H1 (cell line): ENCODE measurements around the gene SLC25A40. TPM values are rescaled to one million over a fixed set of nuclear protein-coding genes. Genes with fewer than 3 reads are reported as not detected.

Experiments
- CTCF ChIA-PET: fragments of 300-600 bp; sonication (Branson Sonifier 250); formaldehyde crosslinking; loops from one replicate; lab custom pipeline; 2021; ENCODE audit not compliant: partially characterized antibody; lab: Charles Lee
- POLR2A ChIA-PET: fragments of 300-600 bp; sonication (Branson Sonifier 250); formaldehyde crosslinking; loops from one replicate; lab custom pipeline; 2021; ENCODE audit warnings: inconsistent platforms; ENCODE audit not compliant: partially characterized antibody; lab: Charles Lee
- DNase-seq, 2 experiments: peaks; one replicate each; pipeline versions ENCODE4 v3.0.0 to v3.0.0-alpha.2; 2010 to 2022; ENCODE audit warnings: low spot score in 2 of 2, low read depth in 1 of 2, mixed read lengths in 1 of 2
- FAIRE-seq: peaks from 2 replicates; lab custom pipeline; 2011; peaks lifted over from hg19 to GRCh38; lab: Jason Lieb, UNC
- H2AFZ ChIP-seq: 2 replicates; pipeline ENCODE4 v1.8.1; 2012; ENCODE audit warnings: low read length, inconsistent platforms
- H2AK5ac ChIP-seq: 2 replicates; pipeline ENCODE4 v1.6.1; 2013; ENCODE audit warnings: low read depth, low read length
- H2BK120ac ChIP-seq: replicated peaks from 2 replicates; pipeline ENCODE3; 2013; ENCODE audit warnings: low read depth, low read length, inconsistent platforms
- H2BK12ac ChIP-seq: 2 replicates; pipeline ENCODE4 v1.6.1; 2013; ENCODE audit warnings: low read depth, low read length
- H2BK15ac ChIP-seq: 2 replicates; pipeline ENCODE4 v1.6.1; 2013; ENCODE audit warnings: low read length
- H2BK20ac ChIP-seq: 2 replicates; pipeline ENCODE4 v1.6.1; 2013; ENCODE audit warnings: low read length
- H2BK5ac ChIP-seq: 2 replicates; pipeline ENCODE4 v1.6.1; 2013; ENCODE audit warnings: low read depth, low read length
- H3K14ac ChIP-seq: 2 replicates; pipeline ENCODE4 v1.6.1; 2013; ENCODE audit warnings: inconsistent platforms; ENCODE audit not compliant: insufficient read length
- H3K18ac ChIP-seq: 2 replicates; pipeline ENCODE4 v1.6.1; 2013; ENCODE audit warnings: low read length; ENCODE audit errors: extremely low read depth
- H3K23ac ChIP-seq: 2 replicates; pipeline ENCODE4 v1.6.1; 2013; ENCODE audit warnings: inconsistent platforms; ENCODE audit not compliant: insufficient read length
- H3K23me2 ChIP-seq: 2 replicates; pipeline ENCODE4 v1.6.1; 2013; ENCODE audit warnings: low read depth, low read length
- H3K27ac ChIP-seq: 2 replicates; pipeline ENCODE4 v1.6.1; 2011; ENCODE audit warnings: low read depth, low read length, inconsistent platforms
- H3K27me3 ChIP-seq, 4 experiments: replicated peaks in 1 of 4; 1 replicate in 1 of 4; 2 replicates in 3 of 4; pipeline versions ENCODE4 v1.6.1 to v1.8.1; 2011 to 2013; ENCODE audit warnings: low read length in 3 of 4, mild to moderate bottlenecking in 3 of 4, inconsistent platforms in 2 of 4, mixed read lengths in 2 of 4, moderate library complexity in 1 of 4; ENCODE audit not compliant: control insufficient read depth in 3 of 4, insufficient read depth in 3 of 4; ENCODE audit errors: extremely low read depth in 1 of 4
- H3K36me3 ChIP-seq, 4 experiments: 2 replicates each; pipeline versions ENCODE4 v1.6.1 to v1.8.1; 2011 to 2013; ENCODE audit warnings: mild to moderate bottlenecking in 4 of 4, low read length in 3 of 4, moderate library complexity in 2 of 4, control low read depth in 1 of 4, inconsistent platforms in 1 of 4; ENCODE audit not compliant: insufficient read depth in 4 of 4, control insufficient read depth in 2 of 4
- H3K4ac ChIP-seq: replicated peaks from 2 replicates; pipeline ENCODE3; 2013; ENCODE audit warnings: low read length, low read depth, mixed read lengths, inconsistent platforms; ENCODE audit not compliant: insufficient read length
- H3K4me1 ChIP-seq, 4 experiments: replicated peaks in 1 of 4; 1 replicate in 1 of 4; 2 replicates in 3 of 4; pipeline versions ENCODE4 v1.6.1 to v1.8.1; 2011 to 2013; ENCODE audit warnings: low read length in 3 of 4, inconsistent platforms in 2 of 4, mixed read lengths in 1 of 4; ENCODE audit not compliant: insufficient read depth in 4 of 4, control insufficient read depth in 3 of 4
- H3K4me2 ChIP-seq, 2 experiments: 2 replicates each; pipeline versions ENCODE4 v1.6.1 to v1.8.1; 2011 to 2013; ENCODE audit warnings: low read depth in 2 of 2, low read length in 2 of 2, control low read depth in 1 of 2, inconsistent platforms in 1 of 2, mild to moderate bottlenecking in 1 of 2; ENCODE audit not compliant: insufficient read depth in 1 of 2
- H3K4me3 ChIP-seq, 4 experiments: fragments of 200-600, 300-600 bp in 1 of 4; sonication (generic), shearing (Covaris generic), sonication (Bioruptor Twin) in 1 of 4; 2 replicates each; pipeline versions ENCODE4 v1.5.1 to v1.8.1; 2011 to 2016; ENCODE audit warnings: low read length in 4 of 4, low read depth in 3 of 4, control low read depth in 2 of 4, inconsistent platforms in 2 of 4, mild to moderate bottlenecking in 2 of 4, mixed read lengths in 1 of 4, moderate library complexity in 1 of 4; ENCODE audit not compliant: insufficient read depth in 2 of 4; ENCODE audit errors: extremely low read depth in 1 of 4
- H3K56ac ChIP-seq: replicated peaks from 2 replicates; pipeline ENCODE3; 2013; ENCODE audit warnings: low read depth, mild to moderate bottlenecking, mixed read lengths, low read length, inconsistent platforms; ENCODE audit not compliant: insufficient read length
- H3K79me1 ChIP-seq: 2 replicates; pipeline ENCODE4 v1.6.1; 2013; ENCODE audit warnings: low read depth, low read length, control low read depth
- H3K79me2 ChIP-seq, 2 experiments: 2 replicates each; pipeline versions ENCODE4 v1.6.1 to v1.8.1; 2012 to 2013; ENCODE audit warnings: low read length in 2 of 2, mild to moderate bottlenecking in 2 of 2, inconsistent platforms in 1 of 2; ENCODE audit not compliant: insufficient read depth in 2 of 2, control insufficient read depth in 1 of 2
- H3K9ac ChIP-seq, 4 experiments: replicated peaks in 1 of 4; 1 replicate in 1 of 4; 2 replicates in 3 of 4; pipeline versions ENCODE4 v1.6.1 to v1.8.1; 2011 to 2013; ENCODE audit warnings: low read depth in 3 of 4, low read length in 3 of 4, control low read depth in 2 of 4, mild to moderate bottlenecking in 2 of 4, moderate library complexity in 2 of 4, inconsistent platforms in 1 of 4; ENCODE audit errors: extremely low read depth in 1 of 4
- H3K9me3 ChIP-seq, 2 experiments: 2 replicates each; pipeline versions ENCODE4 v1.6.1 to v1.8.1; 2012 to 2013; ENCODE audit warnings: mild to moderate bottlenecking in 2 of 2, moderate library complexity in 2 of 2, control low read depth in 1 of 2, inconsistent platforms in 1 of 2, low read depth in 1 of 2, low read length in 1 of 2, mixed read lengths in 1 of 2; ENCODE audit not compliant: insufficient read depth in 2 of 2
- H4K20me1 ChIP-seq, 2 experiments: replicated peaks in 1 of 2; 2 replicates each; pipeline versions ENCODE3 to v1.8.1; 2011 to 2013; ENCODE audit warnings: inconsistent platforms in 2 of 2, low read length in 2 of 2, mild to moderate bottlenecking in 1 of 2; ENCODE audit not compliant: insufficient read depth in 2 of 2, control insufficient read depth in 1 of 2
- H4K5ac ChIP-seq: 2 replicates; pipeline ENCODE4 v1.6.1; 2013; ENCODE audit warnings: low read length, low read depth, mixed read lengths, inconsistent platforms; ENCODE audit not compliant: insufficient read length
- H4K8ac ChIP-seq: 2 replicates; pipeline ENCODE4 v1.8.0; 2013; ENCODE audit warnings: mild to moderate bottlenecking, moderate library complexity, low read length, inconsistent platforms; ENCODE audit not compliant: insufficient read depth; ENCODE audit errors: extremely low read depth
- H4K91ac ChIP-seq: replicated peaks from 2 replicates; pipeline ENCODE3; 2013; ENCODE audit warnings: low read length, mixed read lengths, inconsistent platforms; ENCODE audit not compliant: insufficient read length
- KDM4A ChIP-seq: IDR thresholded peaks from one replicate; pipeline ENCODE4 v1.7.1; 2012; ENCODE audit warnings: low read depth, mild to moderate bottlenecking, moderate library complexity, low read length, inconsistent platforms; ENCODE audit not compliant: severe bottlenecking
- PHF8 ChIP-seq: fragments of 200-600 bp; sonication (generic); conservative IDR thresholded peaks from 2 replicates; pipeline ENCODE4 v1.7.1; 2012; ENCODE audit warnings: low read depth, mild to moderate bottlenecking, inconsistent platforms, low read length, moderate library complexity
- POU5F1 ChIP-seq: IDR thresholded peaks from 2 replicates; pipeline ENCODE4 v1.6.1; 2011; ENCODE audit warnings: low read depth, mild to moderate bottlenecking, low read length, moderate library complexity
- WGBS, 2 experiments: shearing (Covaris generic) in 1 of 2; methylation state at CpG; one replicate each; pipeline versions ENCODE4 v1.1.6 to v1.1.7; 2013 to 2015; ENCODE audit warnings: low lambda C conversion rate in 2 of 2, mixed read lengths in 2 of 2, inconsistent platforms in 1 of 2, low coverage in 1 of 2, missing lambda C conversion rate in 1 of 2; ENCODE audit not compliant: insufficient replicate concordance in 2 of 2, insufficient coverage in 1 of 2, insufficient read length in 1 of 2; ENCODE audit errors: extremely low coverage in 1 of 2, missing lambda C conversion rate in 1 of 2; 5-methylcytosine and 5-hydroxymethylcytosine counted together
- polyA plus RNA-seq, 7 experiments: library from polyadenylated mRNA; depleted of rRNA in 3 of 7; stranded (reverse) in 5 of 7; unstranded in 2 of 7; fragments of >200 nt in 5 of 7; fragments of 200-250 nt in 2 of 7; gene quantifications; 1 replicate in 5 of 7; 2 replicates in 1 of 7; 4 replicates in 1 of 7; pipeline versions ENCODE4 v1.2.1 to v1.2.3, GENCODE V29; 2011 to 2013; ENCODE audit warnings: missing spikeins in 2 of 7, mixed read lengths in 2 of 7
- total RNA-seq: library from RNA; stranded (reverse); fragmentation: NEBNext Ultra II Directional; extraction: Animal tissue kit (Norgen Biotek cat#: 25700); gene quantifications from 2 replicates; pipeline ENCODE4 v1.2.1, GENCODE V29; 2021

Gene SLC25A40
- total and polyA plus RNA-seq, 2 of the 8 experiments (the other 6 are each of a cell fraction or from before 2014, with no cell fraction given): 6.5 to 17.3 TPM

GRCh38 chr7:87875151-87876039, 765 bp downstream of the SLC25A40 start:
- Histone ChIP-seq H3K4me3 (peak overlapping the region; percentile 81 to 88 (median 88)), H4K20me1 (peaks cover 1 to 2% of the 10 kb centered on the region in 2 experiments), H3K23ac (no peak overlapping the region), H2BK12ac (no peak overlapping the region), H4K91ac (no peak overlapping the region), H3K18ac (0 out of 2 replicates have a peak overlapping the region, but pooled peaks have one; percentile 36), H3K4ac (no peak overlapping the region), H4K5ac (peak overlapping the region; percentile 81), H3K27me3 (no peaks in the 10 kb centered on the region), H3K9me3 (no peaks in the 10 kb centered on the region), H3K79me1 (peaks cover 3% of the 10 kb centered on the region; the same call in 1 of the 2 replicates), H2AFZ (no peak overlapping the region; the same call in 1 of the 2 replicates), H3K4me1 (peaks cover 0 to 5% (median 0%) of the 10 kb centered on the region in 4 experiments; a peak in 2 of 7 replicates), H2BK15ac (no peak overlapping the region), H4K8ac (no peak overlapping the region; the same call in 1 of the 2 replicates), H3K56ac (peak overlapping the region; percentile 60), H3K4me2 (peak overlapping the region; percentile 72 to 85), H3K23me2 (no peaks in the 10 kb centered on the region; the same call in 1 of the 2 replicates), H3K9ac (peak overlapping the region; percentile 81 to 89 (median 87)), H3K36me3 (peaks cover 0 to 27% (median 8%) of the 10 kb centered on the region in 4 experiments; a peak in 3 of 8 replicates), H2AK5ac (no peak overlapping the region), H3K14ac (no peak overlapping the region), H2BK120ac (no peak overlapping the region), H2BK20ac (no peak overlapping the region), H3K27ac (peak overlapping the region; percentile 79), H2BK5ac (peak overlapping the region; percentile 81; the same call in 1 of the 2 replicates), H3K79me2 (peaks cover 6 to 81% of the 10 kb centered on the region in 2 experiments)
- 11% methylated on average over 32 of the region's 35 CpGs; no CpG with 5 or more reads in 1 of the 2 experiments for WGBS, 2 experiments
- TF ChIP-seq PHF8 (peak; percentile 33; the same call in 1 of the 2 replicates), KDM4A (peak; percentile 80), POU5F1 (no peak)
- no peak for FAIRE-seq
- CTCF ChIA-PET: interaction anchor here (0.6 to 1.3 kb wide), 5 partner anchors 10 to 301 kb away, joined by 3 to 4 read pairs (median 3); no protein-coding TSS in a partner anchor
- DNase-seq: no peak
- POLR2A ChIA-PET: interaction anchor here (0.6 to 1.2 kb wide), 4 partner anchors 12 to 384 kb away, joined by 3 to 4 read pairs (median 3); partner anchors contain the start of gene ADAM22
